Left lung (tissue), 10 donors: Measurements from ENCODE around the gene BTBD9. TPM values are rescaled to one million over a fixed set of nuclear protein-coding genes. Genes with fewer than 3 reads are reported as not detected.

ENCODE experiments used
- ATAC-seq: fragments of 200-7000 bp; cut with Tn5 transposase; one replicate; pipeline ENCODE4 v1.9.1; 2020; ENCODE audit warnings: moderate library complexity
- DNase-seq, 4 donors: peaks; one replicate each; pipeline ENCODE4 v3.0.0-alpha.2; 2013 to 2020
- H3K27ac ChIP-seq, 2 donors: fragments of 200-600 bp; sonication (generic) in 1 of 2; one replicate each; pipeline versions ENCODE4 v1.5.0 to v1.8.0; 2020 to 2021
- H3K27me3 ChIP-seq, 2 donors: fragments of 200-600 bp; sonication (generic) in 1 of 2; one replicate each; pipeline versions ENCODE4 v1.5.0 to v1.8.0; 2020 to 2021
- H3K36me3 ChIP-seq, 2 donors: fragments of 200-600 bp; sonication (generic) in 1 of 2; one replicate each; pipeline versions ENCODE4 v1.5.0 to v1.8.0; 2020 to 2021
- H3K4me1 ChIP-seq, 2 donors: fragments of 200-600 bp; one replicate each; pipeline ENCODE4 v1.8.0; 2021
- H3K4me3 ChIP-seq, 2 donors: fragments of 200-600 bp; sonication (generic) in 1 of 2; one replicate each; pipeline versions ENCODE4 v1.5.0 to v1.8.0; 2020 to 2021; ENCODE audit warnings: mild to moderate bottlenecking in 1 of 2
- H3K9me3 ChIP-seq, 2 donors: fragments of 200-600 bp; sonication (generic) in 1 of 2; one replicate each; pipeline versions ENCODE4 v1.5.0 to v1.8.0; 2020 to 2021
- CTCF ChIP-seq, 2 donors: fragments of 200-600 bp; sonication (generic) in 1 of 2; IDR thresholded peaks; one replicate each; pipeline versions ENCODE4 v1.5.0 to v1.8.0; 2021; ENCODE audit warnings: antibody characterized with exemption in 2 of 2
- intact Hi-C, 2 donors: fragments of 100-400 bp; cut with DNase I; formaldehyde crosslinking; loops; one replicate each; pipeline versions ENCODE4 v1.11.2 to v1.14.2; 2022
- polyA plus RNA-seq, 6 donors: library from polyadenylated mRNA; unstranded; fragments of 120-200 nt; gene quantifications; one replicate each; pipeline ENCODE4 v1.2.1, GENCODE V29; 2013; ENCODE audit not compliant: insufficient read length in 6 of 6
- total RNA-seq, 2 donors: library from RNA; stranded (reverse); fragmentation: NEBNext Ultra II Directional; extraction: Animal tissue kit (Norgen Biotek cat#: 25700); gene quantifications; one replicate each; pipeline ENCODE4 v1.2.1, GENCODE V29; 2021
- donor health status: DM: no; HTN: yes; CAD: no.
- donor health status: DM: no; HTN: no; CAD: no.

The BTBD9 gene
- total and polyA plus RNA-seq, 8 donors: 14.2 to 44.0 (median 16.0) TPM

GRCh38 chr6:38467566-38467965, 172.2 kb downstream of the BTBD9 start:
- TF ChIP-seq CTCF (IDR thresholded peaks at IDR 0.05): no peak
- Histone ChIP-seq H3K27ac (no peak overlapping the region), H3K27me3 (no peaks in the 10 kb centered on the region), H3K36me3 (no peaks in the 10 kb centered on the region), H3K9me3 (peaks cover 0 to 9% of the 10 kb centered on the region in 2 donors), H3K4me1 (no peaks in the 10 kb centered on the region), H3K4me3 (no peak overlapping the region)
- DNase-seq (no peak), ATAC-seq (no peak)
- intact Hi-C loops: no loop called here

- Histone ChIP-seq H3K4me1 (no peaks in the 10 kb centered on the region), H3K9me3 (peaks cover 0 to 9% of the 10 kb centered on the region in 2 donors), H3K27ac (no peak overlapping the region), H3K36me3 (no peaks in the 10 kb centered on the region), H3K27me3 (no peaks in the 10 kb centered on the region), H3K4me3 (no peak overlapping the region)
- no peak for TF ChIP-seq CTCF (IDR thresholded peaks at IDR 0.05)
- DNase-seq (no peak), ATAC-seq (no peak)
- intact Hi-C loops: no loop called here
Measured at GRCh38 chr6:38460186-38460585, 179.5 kb downstream of the BTBD9 start.

DNA sequence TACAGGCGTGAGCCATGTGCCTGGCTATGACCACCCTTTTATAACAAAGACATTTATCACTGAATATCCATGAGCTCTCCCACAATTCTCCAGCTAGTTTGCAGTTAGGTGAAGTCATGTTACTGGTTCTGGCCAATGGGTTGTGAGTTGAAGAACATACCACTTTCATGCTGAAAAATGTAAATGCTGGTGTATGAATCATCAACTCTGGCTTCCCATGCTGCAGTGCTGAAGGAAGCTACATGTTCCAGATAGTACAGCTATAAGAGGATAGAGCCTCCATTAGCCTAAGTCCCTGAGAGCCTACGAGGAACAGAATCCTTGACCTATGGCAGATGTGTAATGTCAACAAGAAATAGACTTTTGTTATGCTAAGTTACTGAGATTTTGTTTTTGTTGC, 180.4 kb downstream of the BTBD9 start:
- Histone ChIP-seq H3K4me3 (no peak overlapping the region), H3K27ac (no peak overlapping the region), H3K4me1 (no peaks in the 10 kb centered on the region), H3K9me3 (peaks cover 0 to 4% of the 10 kb centered on the region in 2 donors), H3K36me3 (no peaks in the 10 kb centered on the region), H3K27me3 (no peaks in the 10 kb centered on the region)
- no peak for ATAC-seq
- intact Hi-C loops: no loop called here
- TF ChIP-seq CTCF (IDR thresholded peaks at IDR 0.05): no peak
- no peak for DNase-seq

- Histone ChIP-seq H3K4me3 (no peak overlapping the region), H3K27me3 (no peaks in the 10 kb centered on the region), H3K27ac (no peak overlapping the region), H3K4me1 (no peaks in the 10 kb centered on the region), H3K9me3 (no peaks in the 10 kb centered on the region), H3K36me3 (no peaks in the 10 kb centered on the region)
- DNase-seq: no peak
- ATAC-seq: no peak
- TF ChIP-seq CTCF (IDR thresholded peaks at IDR 0.05): no peak
- intact Hi-C loops: no loop called here
Measured at GRCh38 chr6:38453861-38454260, 185.9 kb downstream of the BTBD9 start.

GRCh38 chr6:38452816-38453660, 186.7 kb downstream of the BTBD9 start:
- Histone ChIP-seq H3K4me1 (no peaks in the 10 kb centered on the region), H3K27ac (no peak overlapping the region), H3K27me3 (no peaks in the 10 kb centered on the region), H3K9me3 (no peaks in the 10 kb centered on the region), H3K4me3 (no peak overlapping the region), H3K36me3 (no peaks in the 10 kb centered on the region)
- no peak for TF ChIP-seq CTCF (IDR thresholded peaks at IDR 0.05)
- DNase-seq (no peak), ATAC-seq (no peak)
- intact Hi-C loops: no loop called here
